Natural killer cell (primary cell): ENCODE results near the gene SLC25A21. TPM values are rescaled to one million over a fixed set of nuclear protein-coding genes. Genes with fewer than 3 reads are reported as not detected.

Experiments
- ATAC-seq, 3 donors: fragments of 150-1000 bp in 2 of 3; fragments of 200-7000 bp in 1 of 3; cut with Tn5 transposase; 1 replicate in 1 of 3; 2 replicates in 2 of 3; pipeline ENCODE4 v1.10.0; 2021; ENCODE audit warnings: mild to moderate bottlenecking in 2 of 3, moderate library complexity in 2 of 3
- DNase-seq, 2 donors: peaks; one replicate each; pipeline versions ENCODE4 v3.0.0 to v3.0.0-alpha.2; 2013 to 2021; ENCODE audit warnings: mixed read lengths in 1 of 2
- H3K27ac ChIP-seq: one replicate; pipeline ENCODE4 v1.5.1; 2013; ENCODE audit warnings: mild to moderate bottlenecking, low read length
- H3K27me3 ChIP-seq: one replicate; pipeline ENCODE4 v1.6.1; 2013; ENCODE audit warnings: low read length; ENCODE audit not compliant: control insufficient read depth, insufficient read depth
- H3K36me3 ChIP-seq: one replicate; pipeline ENCODE4 v1.6.1; 2013; ENCODE audit warnings: low read length; ENCODE audit not compliant: control insufficient read depth, insufficient read depth
- H3K4me1 ChIP-seq: one replicate; pipeline ENCODE4 v1.6.1; 2013; ENCODE audit warnings: low read length; ENCODE audit not compliant: control insufficient read depth, insufficient read depth
- H3K4me3 ChIP-seq: one replicate; pipeline ENCODE4 v1.5.1; 2013; ENCODE audit warnings: low read length
- H3K9me3 ChIP-seq: one replicate; pipeline ENCODE4 v1.6.1; 2013; ENCODE audit warnings: low read length; ENCODE audit not compliant: control insufficient read depth, insufficient read depth
- H3K27ac Mint-ChIP-seq, 2 donors: one replicate each; pipeline ENCODE4 v1.8.0; 2022; ENCODE audit warnings: mild to moderate bottlenecking in 2 of 2, mixed read lengths in 2 of 2, moderate library complexity in 1 of 2
- H3K27me3 Mint-ChIP-seq, 2 donors: one replicate each; pipeline ENCODE4 v1.8.0; 2022; ENCODE audit warnings: low read depth in 2 of 2, mixed read lengths in 2 of 2
- H3K36me3 Mint-ChIP-seq: one replicate; pipeline ENCODE4 v1.8.0; 2022; ENCODE audit warnings: mixed read lengths
- H3K4me1 Mint-ChIP-seq, 2 donors: one replicate each; pipeline ENCODE4 v1.8.0; 2022; ENCODE audit warnings: mixed read lengths in 2 of 2
- H3K4me3 Mint-ChIP-seq: one replicate; pipeline ENCODE4 v1.8.0; 2022; ENCODE audit warnings: mild to moderate bottlenecking, moderate library complexity, mixed read lengths
- H3K9me3 Mint-ChIP-seq, 2 donors: one replicate each; pipeline ENCODE4 v1.8.0; 2022; ENCODE audit warnings: mixed read lengths in 2 of 2
- CTCF ChIP-seq: fragments of 200-600 bp; IDR thresholded peaks from one replicate; pipeline ENCODE4 v1.8.0; 2022; ENCODE audit warnings: antibody characterized with exemption
- WGBS: methylation state at CpG from one replicate; pipeline ENCODE4 v1.1.7; 2013; ENCODE audit warnings: missing lambda C conversion rate; ENCODE audit not compliant: insufficient coverage; 5-methylcytosine and 5-hydroxymethylcytosine counted together
- intact Hi-C: fragments of 100-400 bp; cut with micrococcal nuclease; formaldehyde crosslinking; loops from one replicate; pipeline ENCODE4 v1.14.2; 2022
- total RNA-seq, 4 donors: library from RNA; stranded (reverse); fragments of 120-200 nt in 1 of 4; gene quantifications; one replicate each; pipeline versions ENCODE4 v1.2.3 to v1.2.4, GENCODE V29; 2013 to 2022

Gene SLC25A21
- total RNA-seq, 3 donors from 2014 or later (not counting 1 experiment from before 2014, with no cell fraction given), result not detected

GRCh38 chr14:37057776-37058175 lies 114.6 kb downstream of the SLC25A21 start:
- peaks cover 3% of the 10 kb centered on the region for H3K9me3 ChIP-seq
- 67% methylated on average over 2 of the region's 3 CpGs for WGBS
- H3K36me3 Mint-ChIP-seq, result peaks cover 4% of the 10 kb centered on the region

GRCh38 chr14:37056473-37056872 lies 115.9 kb downstream of the SLC25A21 start:
- intact Hi-C loops, result no loop called here
- no peaks in the 10 kb centered on the region for H3K27me3 Mint-ChIP-seq

More at GRCh38 chr14:37057776-37058175, 114.6 kb downstream of the SLC25A21 start:
- H3K27me3 ChIP-seq, result no peaks in the 10 kb centered on the region
- H3K27ac ChIP-seq, result no peak overlapping the region
- no peak overlapping the region for H3K4me3 ChIP-seq
- no peak overlapping the region for H3K27ac Mint-ChIP-seq
- H3K36me3 ChIP-seq, result no peaks in the 10 kb centered on the region
- H3K9me3 Mint-ChIP-seq, result peaks cover 12 to 19% of the 10 kb centered on the region in 2 donors
- no peak for DNase-seq
- TF ChIP-seq CTCF, result no peak
- no peaks in the 10 kb centered on the region for H3K4me1 ChIP-seq
- H3K4me3 Mint-ChIP-seq, result no peak overlapping the region
- intact Hi-C loops, result no loop called here
- H3K27me3 Mint-ChIP-seq, result no peaks in the 10 kb centered on the region
- H3K4me1 Mint-ChIP-seq, result no peaks in the 10 kb centered on the region
- ATAC-seq, result no peak

GRCh38 chr14:37054869-37055268 lies 117.5 kb downstream of the SLC25A21 start:
- no peaks in the 10 kb centered on the region for H3K36me3 Mint-ChIP-seq
- Histone ChIP-seq H3K4me3 (no peak overlapping the region), H3K36me3 (no peaks in the 10 kb centered on the region), H3K27me3 (no peaks in the 10 kb centered on the region), H3K9me3 (no peaks in the 10 kb centered on the region), H3K27ac (no peak overlapping the region), H3K4me1 (no peaks in the 10 kb centered on the region)
- no peak for ATAC-seq
- H3K27me3 Mint-ChIP-seq, result no peaks in the 10 kb centered on the region
- DNase-seq, result no peak
- H3K27ac Mint-ChIP-seq, result no peak overlapping the region
- 100% methylated on average over 2 of the region's 2 CpGs for WGBS
- no peak overlapping the region for H3K4me3 Mint-ChIP-seq
- intact Hi-C loops, result no loop called here
- no peak for TF ChIP-seq CTCF
- no peaks in the 10 kb centered on the region for H3K4me1 Mint-ChIP-seq
- H3K9me3 Mint-ChIP-seq, result peaks cover 16% of the 10 kb centered on the region in 2 donors

More at GRCh38 chr14:37056473-37056872, 115.9 kb downstream of the SLC25A21 start:
- Histone ChIP-seq H3K4me1 (no peaks in the 10 kb centered on the region), H3K36me3 (no peaks in the 10 kb centered on the region), H3K27me3 (no peaks in the 10 kb centered on the region), H3K9me3 (peaks cover 3% of the 10 kb centered on the region), H3K27ac (no peak overlapping the region), H3K4me3 (no peak overlapping the region)
- peaks cover 12 to 19% of the 10 kb centered on the region in 2 donors for H3K9me3 Mint-ChIP-seq
- H3K27ac Mint-ChIP-seq, result no peak overlapping the region
- no peak for ATAC-seq
- WGBS, result 77% methylated on average over 3 of the region's 3 CpGs
- no peak overlapping the region for H3K4me3 Mint-ChIP-seq
- H3K4me1 Mint-ChIP-seq, result no peaks in the 10 kb centered on the region
- TF ChIP-seq CTCF, result no peak
- no peak for DNase-seq
- H3K36me3 Mint-ChIP-seq, result no peaks in the 10 kb centered on the region

GRCh38 chr14:37054144-37054543 lies 118.3 kb downstream of the SLC25A21 start:
- ATAC-seq (no peak), DNase-seq (no peak)
- Histone ChIP-seq H3K36me3 (no peaks in the 10 kb centered on the region), H3K27me3 (no peaks in the 10 kb centered on the region), H3K4me1 (no peaks in the 10 kb centered on the region), H3K27ac (no peak overlapping the region), H3K9me3 (no peaks in the 10 kb centered on the region), H3K4me3 (no peak overlapping the region)
- intact Hi-C loops, result no loop called here
- H3K4me1 Mint-ChIP-seq, result no peaks in the 10 kb centered on the region
- H3K36me3 Mint-ChIP-seq, result no peaks in the 10 kb centered on the region
- H3K27me3 Mint-ChIP-seq, result no peaks in the 10 kb centered on the region
- no peak overlapping the region for H3K4me3 Mint-ChIP-seq
- H3K9me3 Mint-ChIP-seq, result peaks cover 16% of the 10 kb centered on the region in 2 donors
- H3K27ac Mint-ChIP-seq, result no peak overlapping the region
- no peak for TF ChIP-seq CTCF
